ENCODE data around the gene TNFRSF18.

DNA sequence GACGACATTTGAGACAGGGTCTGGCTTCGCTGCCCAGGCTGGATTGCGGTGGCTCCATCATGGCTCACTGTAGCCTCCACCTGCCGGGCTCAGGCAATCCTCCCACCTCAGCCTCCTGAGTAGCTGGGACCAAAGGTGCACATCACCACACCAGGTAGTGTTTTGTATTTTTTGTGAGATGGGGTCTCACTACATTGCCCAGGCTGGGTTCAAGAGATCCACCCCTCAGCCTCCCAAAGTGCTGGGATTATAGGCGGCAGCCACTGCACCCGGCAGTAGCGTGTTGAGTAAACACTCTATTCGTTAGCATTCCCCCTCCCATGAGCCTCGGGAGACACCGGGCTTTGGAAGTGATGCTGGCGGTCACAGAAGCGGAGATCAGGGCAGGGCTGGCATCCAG lies 46.9 kb upstream of the TNFRSF18 start:
- TF ChIP-seq, protein P1, sequence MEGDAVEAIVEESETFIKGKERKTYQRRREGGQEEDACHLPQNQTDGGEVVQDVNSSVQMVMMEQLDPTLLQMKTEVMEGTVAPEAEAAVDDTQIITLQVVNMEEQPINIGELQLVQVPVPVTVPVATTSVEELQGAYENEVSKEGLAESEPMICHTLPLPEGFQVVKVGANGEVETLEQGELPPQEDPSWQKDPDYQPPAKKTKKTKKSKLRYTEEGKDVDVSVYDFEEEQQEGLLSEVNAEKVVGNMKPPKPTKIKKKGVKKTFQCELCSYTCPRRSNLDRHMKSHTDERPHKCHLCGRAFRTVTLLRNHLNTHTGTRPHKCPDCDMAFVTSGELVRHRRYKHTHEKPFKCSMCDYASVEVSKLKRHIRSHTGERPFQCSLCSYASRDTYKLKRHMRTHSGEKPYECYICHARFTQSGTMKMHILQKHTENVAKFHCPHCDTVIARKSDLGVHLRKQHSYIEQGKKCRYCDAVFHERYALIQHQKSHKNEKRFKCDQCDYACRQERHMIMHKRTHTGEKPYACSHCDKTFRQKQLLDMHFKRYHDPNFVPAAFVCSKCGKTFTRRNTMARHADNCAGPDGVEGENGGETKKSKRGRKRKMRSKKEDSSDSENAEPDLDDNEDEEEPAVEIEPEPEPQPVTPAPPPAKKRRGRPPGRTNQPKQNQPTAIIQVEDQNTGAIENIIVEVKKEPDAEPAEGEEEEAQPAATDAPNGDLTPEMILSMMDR (IDR thresholded peaks at IDR 0.05): no peak
- no peak for TF ChIP-seq POLR2A (IDR thresholded peaks at IDR 0.05)

Data from right lobe of liver (tissue), 4 donors.